ENCODE data around the gene BTBD7.

BTBD7 gene

GRCh38 chr14:93329965-93330608, 2.7 kb downstream of the BTBD7 start:
- no peak for DNase-seq (ENCODE audit: low read depth)

- DNase-seq (ENCODE audit: low read depth): no peak
These were observed 4.3 kb downstream of the BTBD7 start for GRCh38 chr14:93328546-93328945.

- DNase-seq (ENCODE audit: low read depth): no peak
These were observed 6.6 kb downstream of the BTBD7 start for GRCh38 chr14:93326196-93326595.

- DNase-seq (ENCODE audit: low read depth): no peak
These were observed 9.1 kb downstream of the BTBD7 start for GRCh38 chr14:93323600-93324174.

GRCh38 chr14:93322929-93323599, 9.8 kb downstream of the BTBD7 start:
- DNase-seq (ENCODE audit: low read depth): no peak

GRCh38 chr14:93320489-93320888, 12.3 kb downstream of the BTBD7 start:
- no peak for DNase-seq (ENCODE audit: low read depth)

- DNase-seq (ENCODE audit: low read depth): no peak
These were observed 12.9 kb downstream of the BTBD7 start for GRCh38 chr14:93319958-93320357.

GRCh38 chr14:93319494-93319893, 13.3 kb downstream of the BTBD7 start:
- no peak for DNase-seq (ENCODE audit: low read depth)

GRCh38 chr14:93318927-93319326, 13.9 kb downstream of the BTBD7 start:
- DNase-seq (ENCODE audit: low read depth): no peak

GRCh38 chr14:93317875-93318807, 14.7 kb downstream of the BTBD7 start:
- peak; percentile 9 for DNase-seq (ENCODE audit: low read depth)

- DNase-seq (ENCODE audit: low read depth): no peak
These were observed 15.5 kb downstream of the BTBD7 start for GRCh38 chr14:93317210-93317874.

- no peak for DNase-seq (ENCODE audit: low read depth)
These were observed 16.1 kb downstream of the BTBD7 start for GRCh38 chr14:93316716-93317115.

- DNase-seq (ENCODE audit: low read depth): no peak
These were observed 17.3 kb downstream of the BTBD7 start for GRCh38 chr14:93315575-93315974.

- DNase-seq (ENCODE audit: low read depth): no peak
These were observed 21.8 kb downstream of the BTBD7 start for GRCh38 chr14:93311082-93311481.

- no peak for DNase-seq (ENCODE audit: low read depth)
These were observed 23.3 kb downstream of the BTBD7 start for GRCh38 chr14:93309427-93309966.

GRCh38 chr14:93308686-93309345, 24.0 kb downstream of the BTBD7 start:
- no peak for DNase-seq (ENCODE audit: low read depth)

GRCh38 chr14:93306812-93307211, 26.0 kb downstream of the BTBD7 start:
- DNase-seq (ENCODE audit: low read depth): no peak

- DNase-seq (ENCODE audit: low read depth): no peak
These were observed 27.0 kb downstream of the BTBD7 start for GRCh38 chr14:93305725-93306418.

- DNase-seq (ENCODE audit: low read depth): no peak
These were observed 28.1 kb downstream of the BTBD7 start for GRCh38 chr14:93304771-93305170.

GRCh38 chr14:93303659-93304058, 29.2 kb downstream of the BTBD7 start:
- DNase-seq (ENCODE audit: low read depth): no peak

Measured in fibroblast of the conjunctiva (primary cell).